Endothelial cell of umbilical vein (primary cell): Measurements from ENCODE around the gene PCED1B.

ENCODE experiments used
- POLR2A ChIP-seq: IDR thresholded peaks from 2 replicates; pipeline ENCODE4 v1.6.1; 2012; ENCODE audit warnings: low read depth, mild to moderate bottlenecking, control low read depth, low read length
- TF ChIP-seq, protein P1 (sequence below), 2 donors: IDR thresholded peaks; 1 replicate in 1 of 2; 2 replicates in 1 of 2; pipeline ENCODE4 v1.5.1; 2011; ENCODE audit warnings: low read length in 2 of 2, mild to moderate bottlenecking in 2 of 2, moderate library complexity in 2 of 2, control low read depth in 1 of 2, inconsistent platforms in 1 of 2, low read depth in 1 of 2; ENCODE audit not compliant: insufficient read depth in 1 of 2; ENCODE audit errors: extremely low read depth in 1 of 2
- TF ChIP-seq, protein P2 (sequence below): IDR thresholded peaks from 2 replicates; pipeline ENCODE4 v1.6.1; 2011; ENCODE audit not compliant: insufficient read depth, insufficient read length

DNA sequence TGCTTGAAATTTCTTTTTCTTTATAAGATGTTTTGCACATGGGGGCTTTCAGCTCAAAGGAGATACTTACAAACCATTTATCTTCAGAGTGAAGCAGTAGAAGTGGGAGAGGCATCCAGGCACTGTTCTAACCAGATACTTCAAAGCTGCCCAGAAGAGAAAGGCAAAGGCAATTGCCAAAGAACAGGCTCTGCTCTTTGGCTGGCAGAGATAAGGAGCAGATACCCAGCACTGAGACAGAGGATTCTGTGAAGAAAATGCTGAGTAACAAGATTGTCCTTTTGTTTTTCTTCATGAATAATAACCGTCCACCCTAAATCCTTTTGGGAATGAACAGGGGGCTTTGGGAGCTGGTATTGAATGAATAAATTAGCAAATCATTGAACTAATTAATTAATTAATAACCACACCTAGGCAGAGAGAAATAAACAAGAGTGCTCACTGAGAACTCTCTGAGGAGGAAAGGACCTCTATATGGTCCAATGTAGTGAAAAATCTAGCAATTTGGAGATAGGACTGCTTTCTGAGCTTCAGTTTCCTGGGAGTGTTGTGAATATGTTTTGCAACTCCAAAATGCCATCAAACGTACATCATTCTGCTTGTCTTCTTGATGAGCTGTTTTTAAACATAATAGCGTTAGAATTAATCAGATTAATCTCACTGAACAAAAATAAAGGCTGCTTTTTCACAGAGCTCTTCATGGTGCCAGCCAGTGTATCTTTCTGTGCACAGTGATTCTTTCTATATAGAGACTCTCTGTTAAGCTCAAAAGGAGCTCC, 193.2 kb downstream of the PCED1B start:
- TF ChIP-seq, protein P1, sequence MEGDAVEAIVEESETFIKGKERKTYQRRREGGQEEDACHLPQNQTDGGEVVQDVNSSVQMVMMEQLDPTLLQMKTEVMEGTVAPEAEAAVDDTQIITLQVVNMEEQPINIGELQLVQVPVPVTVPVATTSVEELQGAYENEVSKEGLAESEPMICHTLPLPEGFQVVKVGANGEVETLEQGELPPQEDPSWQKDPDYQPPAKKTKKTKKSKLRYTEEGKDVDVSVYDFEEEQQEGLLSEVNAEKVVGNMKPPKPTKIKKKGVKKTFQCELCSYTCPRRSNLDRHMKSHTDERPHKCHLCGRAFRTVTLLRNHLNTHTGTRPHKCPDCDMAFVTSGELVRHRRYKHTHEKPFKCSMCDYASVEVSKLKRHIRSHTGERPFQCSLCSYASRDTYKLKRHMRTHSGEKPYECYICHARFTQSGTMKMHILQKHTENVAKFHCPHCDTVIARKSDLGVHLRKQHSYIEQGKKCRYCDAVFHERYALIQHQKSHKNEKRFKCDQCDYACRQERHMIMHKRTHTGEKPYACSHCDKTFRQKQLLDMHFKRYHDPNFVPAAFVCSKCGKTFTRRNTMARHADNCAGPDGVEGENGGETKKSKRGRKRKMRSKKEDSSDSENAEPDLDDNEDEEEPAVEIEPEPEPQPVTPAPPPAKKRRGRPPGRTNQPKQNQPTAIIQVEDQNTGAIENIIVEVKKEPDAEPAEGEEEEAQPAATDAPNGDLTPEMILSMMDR (IDR thresholded peaks at IDR 0.05; ENCODE audit: extremely low read depth in 1 of 2, insufficient read depth in 1 of 2, low read depth in 1 of 2, low read length in 2 of 2), result no peak
- TF ChIP-seq, protein P2, sequence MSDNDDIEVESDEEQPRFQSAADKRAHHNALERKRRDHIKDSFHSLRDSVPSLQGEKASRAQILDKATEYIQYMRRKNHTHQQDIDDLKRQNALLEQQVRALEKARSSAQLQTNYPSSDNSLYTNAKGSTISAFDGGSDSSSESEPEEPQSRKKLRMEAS, result no peak
- no peak for TF ChIP-seq POLR2A
